Sigmoid colon (tissue), 7 donors: ENCODE results near the gene ECI1. TPM values are rescaled to one million over a fixed set of nuclear protein-coding genes. Genes with fewer than 3 reads are reported as not detected.

Experiments used
- DNase-seq: peaks from one replicate; pipeline ENCODE4 v3.0.0-alpha.2; 2019
- H3K27ac ChIP-seq, 4 donors: fragments of 200-600 bp; sonication (generic); one replicate each; pipeline ENCODE4 v1.5.1; 2016 to 2019; ENCODE audit warnings: mild to moderate bottlenecking in 1 of 4
- H3K27me3 ChIP-seq, 3 donors: fragments of 200-600 bp; sonication (generic); one replicate each; pipeline ENCODE4 v1.5.1; 2019; ENCODE audit warnings: mild to moderate bottlenecking in 1 of 3
- H3K36me3 ChIP-seq, 4 donors: fragments of 200-600 bp; sonication (generic); one replicate each; pipeline ENCODE4 v1.5.1; 2016 to 2019
- H3K4me1 ChIP-seq, 4 donors: fragments of 200-600 bp; sonication (generic); one replicate each; pipeline ENCODE4 v1.5.1; 2017 to 2019
- H3K4me3 ChIP-seq, 4 donors: fragments of 200-600 bp; sonication (generic); one replicate each; pipeline ENCODE4 v1.5.1; 2017 to 2019; ENCODE audit warnings: mild to moderate bottlenecking in 2 of 4, moderate library complexity in 1 of 4
- H3K9me3 ChIP-seq, 4 donors: fragments of 200-600 bp in 3 of 4; sonication (generic) in 3 of 4; one replicate each; pipeline versions ENCODE4 v1.5.1 to v1.6.1; 2013 to 2019
- CTCF ChIP-seq, 4 experiments: fragments of 450-650 bp in 3 of 4; fragments of 200-600 bp in 1 of 4; IDR thresholded peaks; one replicate each; pipeline ENCODE4 v1.5.1; 2016 to 2019; ENCODE audit warnings: antibody characterized with exemption in 4 of 4, mild to moderate bottlenecking in 3 of 4, moderate library complexity in 2 of 4
- EP300 ChIP-seq, 4 donors: sonication (generic); formaldehyde crosslinking; IDR thresholded peaks; one replicate each; pipeline ENCODE4 v1.6.1; 2017; ENCODE audit warnings: antibody characterized with exemption in 4 of 4
- POLR2A ChIP-seq, 2 donors: fragments of 450-650 bp; IDR thresholded peaks; one replicate each; pipeline ENCODE4 v1.6.1; 2016; ENCODE audit warnings: antibody characterized with exemption in 2 of 2, mild to moderate bottlenecking in 2 of 2, moderate library complexity in 2 of 2
- POLR2AphosphoS5 ChIP-seq, 4 donors: sonication (generic); formaldehyde crosslinking; IDR thresholded peaks; one replicate each; pipeline ENCODE4 v1.6.1; 2017; ENCODE audit warnings: antibody characterized with exemption in 4 of 4
- WGBS, 2 donors: extraction: QIAGEN DNeasy Blood & Tissue Kit; methylation state at CpG; one replicate each; pipeline ENCODE4 v1.1.7; 2013; 5-methylcytosine and 5-hydroxymethylcytosine counted together
- intact Hi-C: fragments of 100-400 bp; cut with DNase I; formaldehyde crosslinking; loops from one replicate; pipeline ENCODE4 v1.15.1; 2023
- polyA plus RNA-seq, 3 donors: library from polyadenylated mRNA; stranded (reverse); fragments of 200-250 nt; gene quantifications; one replicate each; pipeline ENCODE4 v1.2.3, GENCODE V29; 2013
- total RNA-seq, 4 donors: library from RNA; depleted of rRNA; stranded (reverse); fragments of >200 nt; gene quantifications; one replicate each; pipeline ENCODE4 v1.1.0, GENCODE V29; 2016
- donor health status: healthy with polysubstance abuse.
- donor health status: Bipolar disorder and iron deficiency.
- donor health status: healthy.

Gene ECI1
- total and polyA plus RNA-seq, 7 donors: 50.2 to 136 (median 84.8) TPM

DNA sequence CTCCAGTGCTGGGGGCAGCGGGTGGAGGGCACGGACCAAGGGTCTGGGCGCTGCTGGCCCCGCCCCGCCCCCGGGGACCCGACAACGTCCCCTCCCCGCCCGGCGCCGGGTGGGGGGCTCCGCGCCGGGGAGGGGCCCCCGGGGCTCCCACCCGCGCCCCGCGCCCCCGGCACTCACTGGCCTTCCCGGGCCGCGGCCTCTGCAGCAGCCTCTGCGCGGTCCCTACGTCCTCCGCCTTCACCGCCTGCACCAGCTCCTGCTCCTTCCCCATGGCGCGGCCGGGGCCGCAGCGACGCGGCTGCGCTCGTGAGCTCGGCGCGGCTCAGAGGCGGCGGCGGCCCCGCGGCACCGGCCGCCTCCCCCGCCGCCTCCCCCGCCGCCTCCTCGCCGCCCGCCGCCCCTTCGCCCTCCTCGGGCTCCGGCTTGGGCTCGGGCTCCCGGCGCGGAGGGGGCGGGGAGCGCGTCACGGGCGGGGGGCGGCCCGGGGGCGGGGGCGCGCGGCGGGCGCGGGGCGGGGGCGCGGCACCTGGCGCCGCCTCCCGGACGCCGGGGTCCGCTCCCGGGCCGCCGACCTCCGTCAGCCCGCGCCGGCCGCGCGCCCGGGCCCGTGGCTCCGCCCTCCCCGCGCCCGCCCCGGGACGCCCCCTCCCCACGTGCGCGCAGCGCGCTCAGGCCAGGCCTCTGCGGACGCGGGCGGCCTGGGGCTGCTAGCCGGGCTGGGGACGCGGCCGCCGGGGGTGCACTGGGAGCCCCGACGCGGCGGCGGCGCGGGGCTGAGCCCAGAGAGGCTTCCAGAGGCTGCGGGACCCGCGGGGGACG, 55.0 kb downstream of the ECI1 start, which contains the start of gene CASKIN1:
Gene CASKIN1 (minus strand): TSS at position 444 of the 819 bp plus-strand sequence. CDS start 173 bp downstream, at position 271.
- Histone ChIP-seq H3K4me3 (peak within 1 kb of the TSS in 3 of 4 donors; percentile 30 to 50 (median 47)), H3K27ac (no peak within 1 kb of the TSS), H3K27me3 (peaks cover 27 to 55% (median 41%) of the 10 kb centered on the region in 3 donors), H3K9me3 (no peaks in the 10 kb centered on the region), H3K4me1 (peaks cover 0 to 21% (median 18%) of the 10 kb centered on the region in 4 donors), H3K36me3 (no peaks in the 10 kb centered on the region)
- no peak for TF ChIP-seq EP300 (IDR thresholded peaks at IDR 0.05)
- TF ChIP-seq CTCF (IDR thresholded peaks at IDR 0.05): no peak
- 1% methylated on average over 129 of the region's 129 CpGs for WGBS, 2 donors
- DNase-seq: no peak
- intact Hi-C loops: no loop called here

- no peak overlapping the region for H3K27ac ChIP-seq
- WGBS, 2 donors: 2% methylated on average over 49 of the region's 49 CpGs
Measured at GRCh38 chr16:2195322-2196161, 55.8 kb downstream of the ECI1 start.

GRCh38 chr16:2194852-2195321, 56.5 kb downstream of the ECI1 start:
- TF ChIP-seq POLR2AphosphoS5 (IDR thresholded peaks at IDR 0.05) (no peak), CTCF (IDR thresholded peaks at IDR 0.05) (peak in 2 of 4 experiments; percentile 10 to 22), POLR2A (IDR thresholded peaks at IDR 0.05) (no peak), EP300 (IDR thresholded peaks at IDR 0.05) (no peak)
- H3K27ac ChIP-seq: no peak overlapping the region
- H3K4me1 ChIP-seq: peaks cover 0 to 21% (median 18%) of the 10 kb centered on the region in 4 donors
- H3K9me3 ChIP-seq: no peaks in the 10 kb centered on the region
- WGBS, 2 donors: 16 to 22% methylated on average over 10 of the region's 10 CpGs
- DNase-seq: no peak
- H3K27me3 ChIP-seq: peaks cover 27 to 55% (median 41%) of the 10 kb centered on the region in 3 donors
- H3K36me3 ChIP-seq: no peaks in the 10 kb centered on the region
- no peak overlapping the region for H3K4me3 ChIP-seq
- intact Hi-C loops: no loop called here

More at GRCh38 chr16:2195322-2196161, 55.8 kb downstream of the ECI1 start:
- no peak for TF ChIP-seq CTCF (IDR thresholded peaks at IDR 0.05)
- no peak for TF ChIP-seq POLR2AphosphoS5 (IDR thresholded peaks at IDR 0.05)
- TF ChIP-seq EP300 (IDR thresholded peaks at IDR 0.05): no peak
- no peak for TF ChIP-seq POLR2A (IDR thresholded peaks at IDR 0.05)
- Histone ChIP-seq H3K4me1 (peaks cover 0 to 21% (median 18%) of the 10 kb centered on the region in 4 donors), H3K36me3 (no peaks in the 10 kb centered on the region), H3K27me3 (peaks cover 27 to 55% (median 41%) of the 10 kb centered on the region in 3 donors), H3K9me3 (no peaks in the 10 kb centered on the region), H3K4me3 (peak overlapping the region in 3 of 4 donors; percentile 30 to 50 (median 47))
- intact Hi-C loops: no loop called here
- no peak for DNase-seq

- Histone ChIP-seq H3K27me3 (peaks cover 27 to 55% (median 41%) of the 10 kb centered on the region in 3 donors), H3K36me3 (no peaks in the 10 kb centered on the region), H3K9me3 (no peaks in the 10 kb centered on the region), H3K4me3 (no peak overlapping the region), H3K4me1 (peaks cover 0 to 21% (median 18%) of the 10 kb centered on the region in 4 donors), H3K27ac (no peak overlapping the region)
- WGBS, 2 donors: 35 to 59% methylated on average over 16 of the region's 16 CpGs
- no peak for DNase-seq
- intact Hi-C loops: no loop called here
- TF ChIP-seq POLR2A (IDR thresholded peaks at IDR 0.05): no peak
- TF ChIP-seq CTCF (IDR thresholded peaks at IDR 0.05): no peak
- TF ChIP-seq POLR2AphosphoS5 (IDR thresholded peaks at IDR 0.05): no peak
- no peak for TF ChIP-seq EP300 (IDR thresholded peaks at IDR 0.05)
Measured at GRCh38 chr16:2194166-2194834, 57.1 kb downstream of the ECI1 start.
